KMS-11 (cell line): ENCODE results near the gene SLC49A4.

Source experiments
- H2AFZ ChIP-seq: fragments of 200-600 bp; sonication (generic); 2 replicates; pipeline ENCODE4 v1.6.1; 2016; ENCODE audit warnings: antibody characterized with exemption, mixed run types, low read depth
- H3K27ac ChIP-seq: fragments of 200-600 bp; sonication (generic); 2 replicates; pipeline ENCODE4 v1.6.1; 2016; ENCODE audit warnings: mild to moderate bottlenecking, mixed run types
- H3K27me3 ChIP-seq: fragments of 200-600 bp; sonication (generic); 2 replicates; pipeline ENCODE4 v1.6.1; 2017; ENCODE audit warnings: mild to moderate bottlenecking, low read depth, mixed run types, moderate library complexity; ENCODE audit not compliant: insufficient read depth
- H3K36me3 ChIP-seq: fragments of 200-600 bp; sonication (generic); 2 replicates; pipeline ENCODE4 v1.6.1; 2017; ENCODE audit warnings: mild to moderate bottlenecking, mixed run types; ENCODE audit not compliant: insufficient read depth
- H3K4me1 ChIP-seq: fragments of 200-600 bp; sonication (generic); 2 replicates; pipeline ENCODE4 v1.6.1; 2016; ENCODE audit warnings: mild to moderate bottlenecking, low read depth, mixed run types; ENCODE audit not compliant: poor library complexity, severe bottlenecking
- H3K4me2 ChIP-seq: fragments of 200-600 bp; sonication (generic); 2 replicates; pipeline ENCODE4 v1.7.0; 2016; ENCODE audit warnings: mild to moderate bottlenecking, mixed run types
- H3K4me3 ChIP-seq: fragments of 200-600 bp; sonication (generic); IDR thresholded peaks from 2 replicates; pipeline ENCODE4 v1.6.1; 2017; ENCODE audit warnings: low read depth, low read length, mixed read lengths; ENCODE audit not compliant: insufficient read depth
- H3K79me2 ChIP-seq: fragments of 200-600 bp; sonication (generic); 2 replicates; pipeline ENCODE4 v1.6.1; 2016; ENCODE audit warnings: low read depth, mixed run types; ENCODE audit not compliant: insufficient read depth
- H3K9ac ChIP-seq: fragments of 200-600 bp; sonication (generic); 2 replicates; pipeline ENCODE4 v1.6.1; 2016; ENCODE audit warnings: mild to moderate bottlenecking, mixed run types
- H4K20me1 ChIP-seq: fragments of 200-600 bp; sonication (generic); 2 replicates; pipeline ENCODE4 v1.6.1; 2016; ENCODE audit warnings: mild to moderate bottlenecking, mixed run types; ENCODE audit not compliant: insufficient read depth
- CTCF ChIP-seq: fragments of 200-600 bp; sonication (generic); conservative IDR thresholded peaks from 2 replicates; pipeline ENCODE4 v1.6.1; 2017; ENCODE audit warnings: low read depth, mild to moderate bottlenecking, antibody characterized with exemption, low read length, moderate library complexity, mixed read lengths

SLC49A4 gene

GRCh38 chr3:122882361-122882947 lies 87.6 kb downstream of the SLC49A4 start:
- H3K9ac ChIP-seq = no peak overlapping the region
- H3K27ac ChIP-seq = no peak overlapping the region
- no peaks in the 10 kb centered on the region for H3K79me2 ChIP-seq
- no peaks in the 10 kb centered on the region for H3K4me1 ChIP-seq
- H2AFZ ChIP-seq = no peak overlapping the region
- no peaks in the 10 kb centered on the region for H4K20me1 ChIP-seq
- H3K4me3 ChIP-seq = no peak overlapping the region
- no peaks in the 10 kb centered on the region for H3K27me3 ChIP-seq
- no peaks in the 10 kb centered on the region for H3K36me3 ChIP-seq
- no peak for TF ChIP-seq CTCF
- no peak overlapping the region for H3K4me2 ChIP-seq

GRCh38 chr3:122886251-122886650 lies 91.4 kb downstream of the SLC49A4 start:
- Histone ChIP-seq H3K27ac (no peak overlapping the region), H3K36me3 (no peaks in the 10 kb centered on the region), H3K9ac (no peak overlapping the region), H3K4me3 (no peak overlapping the region), H3K27me3 (no peaks in the 10 kb centered on the region), H3K79me2 (no peaks in the 10 kb centered on the region), H2AFZ (no peak overlapping the region), H3K4me2 (no peak overlapping the region), H3K4me1 (no peaks in the 10 kb centered on the region), H4K20me1 (no peaks in the 10 kb centered on the region)
- TF ChIP-seq CTCF = no peak

GRCh38 chr3:122886946-122887345 lies 92.1 kb downstream of the SLC49A4 start:
- no peak overlapping the region for H2AFZ ChIP-seq
- no peak overlapping the region for H3K27ac ChIP-seq
- no peak overlapping the region for H3K4me2 ChIP-seq
- no peak overlapping the region for H3K4me3 ChIP-seq
- no peak for TF ChIP-seq CTCF
- no peaks in the 10 kb centered on the region for H3K36me3 ChIP-seq
- H4K20me1 ChIP-seq = no peaks in the 10 kb centered on the region
- H3K4me1 ChIP-seq = no peaks in the 10 kb centered on the region
- no peaks in the 10 kb centered on the region for H3K27me3 ChIP-seq
- H3K79me2 ChIP-seq = no peaks in the 10 kb centered on the region
- H3K9ac ChIP-seq = no peak overlapping the region

GRCh38 chr3:122890077-122890719 lies 95.3 kb downstream of the SLC49A4 start:
- Histone ChIP-seq H3K9ac (no peak overlapping the region), H3K36me3 (no peaks in the 10 kb centered on the region)
- no peak for TF ChIP-seq CTCF

More at GRCh38 chr3:122890077-122890719, 95.3 kb downstream of the SLC49A4 start:
- H3K4me1 ChIP-seq = no peaks in the 10 kb centered on the region
- no peak overlapping the region for H3K4me2 ChIP-seq
- no peak overlapping the region for H2AFZ ChIP-seq
- H4K20me1 ChIP-seq = no peaks in the 10 kb centered on the region
- no peaks in the 10 kb centered on the region for H3K27me3 ChIP-seq
- H3K79me2 ChIP-seq = no peaks in the 10 kb centered on the region
- no peak overlapping the region for H3K27ac ChIP-seq
- no peak overlapping the region for H3K4me3 ChIP-seq
